GM19240 (cell line): ENCODE measurements around the gene CCDC12.

ENCODE experiments used
- DNase-seq: peaks from one replicate; pipeline ENCODE4 v3.0.0; 2011; ENCODE audit warnings: low spot score; ENCODE audit not compliant: insufficient read length

CCDC12 gene

DNA sequence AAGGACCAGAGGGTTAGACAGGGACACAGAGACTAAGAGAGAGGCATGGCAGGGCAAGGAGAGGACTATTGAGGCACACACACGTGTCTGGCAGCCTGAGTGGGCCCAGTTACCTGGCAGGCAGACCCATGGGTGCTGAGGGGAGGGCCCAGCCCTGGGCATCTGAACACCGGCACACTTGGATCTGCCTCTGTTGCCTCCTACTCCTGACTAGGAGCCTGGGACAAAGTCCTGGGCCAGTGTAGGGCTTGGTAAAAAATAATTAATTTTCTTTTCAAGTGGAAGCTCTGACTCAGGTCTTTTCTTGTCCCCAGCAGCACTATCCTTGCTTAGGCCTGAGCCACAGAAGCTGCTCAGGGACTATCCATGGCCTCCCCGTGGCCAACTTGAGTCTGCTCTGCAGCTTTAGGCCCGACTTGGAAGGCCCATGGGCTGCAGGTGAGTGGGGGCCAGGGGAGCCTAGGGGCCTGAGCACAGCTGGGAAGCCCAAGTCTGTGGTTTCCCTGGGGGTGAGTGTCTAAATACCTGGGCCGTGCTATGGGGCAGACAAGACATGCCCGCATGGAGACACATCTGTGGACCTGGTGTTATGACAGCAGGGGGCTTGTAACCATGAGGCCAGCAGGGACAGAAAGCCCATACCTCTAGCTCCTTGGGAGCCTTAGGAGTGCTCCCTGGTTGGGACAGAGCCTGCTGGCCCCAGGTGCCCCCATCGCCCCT lies 99.0 kb downstream of the CCDC12 start, which contains the start of gene PTH1R:
Gene PTH1R, plus strand, starts transcription at position 316 of the 720 bp plus-strand sequence. CDS start 5,839 bp downstream, outside the sequence.
- DNase-seq = no peak

GRCh38 chr3:46876313-46877300 lies 99.9 kb downstream of the CCDC12 start:
- DNase-seq = no peak

- no peak for DNase-seq
Observed at GRCh38 chr3:46875560-46875959, 101.0 kb downstream of the CCDC12 start.

- no peak for DNase-seq
Observed at GRCh38 chr3:46874430-46874829, 102.1 kb downstream of the CCDC12 start.

GRCh38 chr3:46873521-46873920 lies 103.0 kb downstream of the CCDC12 start:
- DNase-seq = no peak
